HL-60 (cell line): ENCODE measurements around the gene ANKS6.

Source experiments
- DNase-seq, 2 experiments: peaks; one replicate each; pipeline ENCODE4 v3.0.0-alpha.2; 2010 to 2020; ENCODE audit warnings: low read depth in 1 of 2, low spot score in 1 of 2
- H3K27ac ChIP-seq: fragments of 250-450 bp; sonication (Bioruptor Pico); replicated peaks from 2 replicates; pipeline ENCODE4 v1.5.1; 2020; ENCODE audit warnings: mild to moderate bottlenecking, moderate library complexity
- H3K27me3 ChIP-seq: fragments of 250-450 bp; sonication (Bioruptor Pico); 2 replicates; pipeline ENCODE4 v1.5.1; 2021; ENCODE audit warnings: mild to moderate bottlenecking, moderate library complexity; ENCODE audit not compliant: insufficient read depth, poor library complexity, severe bottlenecking
- H3K4me3 ChIP-seq: replicated peaks from 2 replicates; pipeline ENCODE4 v1.5.1; 2011; ENCODE audit warnings: mild to moderate bottlenecking, control low read depth, low read length; ENCODE audit not compliant: insufficient read depth
- CTCF ChIP-seq: IDR thresholded peaks from one replicate; pipeline ENCODE4 v1.5.1; 2011; ENCODE audit warnings: low read length, control low read depth, inconsistent platforms; ENCODE audit not compliant: insufficient read depth
- GABPA ChIP-seq: IDR thresholded peaks from 2 replicates; pipeline ENCODE4 v1.6.1; 2012; ENCODE audit warnings: low read depth
- POLR2AphosphoS5 ChIP-seq: IDR thresholded peaks from 2 replicates; pipeline ENCODE4 v1.6.1; 2012; ENCODE audit warnings: low read depth
- REST ChIP-seq: IDR thresholded peaks from 2 replicates; pipeline ENCODE4 v1.6.1; 2012; ENCODE audit warnings: low read depth; ENCODE audit not compliant: insufficient replicate concordance
- SPI1 ChIP-seq: IDR thresholded peaks from 2 replicates; pipeline ENCODE4 v1.6.1; 2012; ENCODE audit warnings: low read depth, mild to moderate bottlenecking, borderline replicate concordance

ANKS6 gene

GRCh38 chr9:98801969-98802371 is 5.6 kb upstream of the ANKS6 start:
- Histone ChIP-seq H3K4me3 (no peak overlapping the region), H3K27ac (no peak overlapping the region), H3K27me3 (peaks cover 17% of the 10 kb centered on the region)
- TF ChIP-seq SPI1 (no peak), GABPA (no peak), CTCF (no peak), POLR2AphosphoS5 (no peak), REST (no peak)
- no peak for DNase-seq

- no peak for DNase-seq
- Histone ChIP-seq H3K27me3 (peaks cover 16% of the 10 kb centered on the region), H3K4me3 (no peak overlapping the region), H3K27ac (no peak overlapping the region)
- no peak for TF ChIP-seq SPI1
- TF ChIP-seq GABPA: no peak
- no peak for TF ChIP-seq REST
- no peak for TF ChIP-seq CTCF
- no peak for TF ChIP-seq POLR2AphosphoS5
These were observed 5.2 kb upstream of the ANKS6 start for GRCh38 chr9:98801561-98801960.

- H3K4me3 ChIP-seq: no peak overlapping the region
- H3K27ac ChIP-seq: no peak overlapping the region
- DNase-seq: no peak
- peaks cover 10% of the 10 kb centered on the region for H3K27me3 ChIP-seq
- TF ChIP-seq CTCF (no peak), GABPA (no peak), REST (no peak), POLR2AphosphoS5 (no peak), SPI1 (no peak)
These were observed 1.9 kb upstream of the ANKS6 start for GRCh38 chr9:98798254-98798653.
